HG02885 (cell line): ENCODE measurements around the gene TEX10.
"Not testable (repeated sequence)": the region's sequence is repeated elsewhere in the genome, so short reads cannot be mapped to it uniquely, and the experiment has no call there.

Source experiments
- ATAC-seq: cut with Tn5 transposase; IDR thresholded peaks from one replicate; pipeline ENCODE4 v1.9.1; 2021; ENCODE audit warnings: mild to moderate bottlenecking; ENCODE audit not compliant: unreplicated experiment, poor library complexity

Gene TEX10

GRCh38 chr9:100351508-100351907, 1.2 kb downstream of the TEX10 start:
- no peak for ATAC-seq

GRCh38 chr9:100350188-100350587, 2.6 kb downstream of the TEX10 start:
- ATAC-seq: no peak

GRCh38 chr9:100346836-100347235, 5.9 kb downstream of the TEX10 start:
- no peak for ATAC-seq

DNA sequence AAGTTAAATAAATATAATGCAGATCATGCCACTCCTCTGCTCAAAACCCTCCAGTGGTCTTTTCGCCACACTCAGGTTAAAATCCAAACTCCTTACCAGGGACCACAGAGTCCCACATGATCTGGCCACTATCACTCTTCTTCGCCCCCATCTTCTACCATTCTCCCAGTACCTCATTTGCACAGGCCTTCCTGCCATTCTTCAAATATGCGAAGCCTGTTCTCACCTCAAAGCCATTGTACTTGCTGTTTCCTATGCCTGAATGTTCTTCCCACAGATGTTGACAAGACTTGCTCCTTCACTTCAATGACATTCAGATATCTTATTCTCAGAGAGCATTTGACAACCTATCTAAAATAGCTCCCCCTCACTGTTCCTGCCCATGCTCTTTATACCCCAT, 10.9 kb downstream of the TEX10 start:
- no peak for ATAC-seq

DNA sequence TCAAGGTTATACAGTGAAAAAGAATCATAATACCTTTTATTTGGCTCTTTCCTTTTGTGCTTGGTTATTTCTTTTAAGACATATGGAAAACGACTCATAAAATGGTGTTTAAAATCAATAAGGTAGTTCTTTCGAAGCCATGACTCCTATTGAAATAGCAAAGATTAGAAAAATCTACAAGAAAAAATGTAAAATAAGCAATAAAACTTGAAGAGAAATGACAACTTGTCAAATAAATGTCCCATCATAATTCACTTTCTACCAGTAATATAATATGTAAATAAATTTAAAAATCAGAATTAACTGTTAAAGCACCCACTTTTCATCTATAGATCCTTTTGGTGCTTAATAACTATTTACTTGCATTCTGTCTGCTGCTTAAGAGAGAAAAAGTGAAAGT, 12.5 kb downstream of the TEX10 start:
- no peak for ATAC-seq

GRCh38 chr9:100338736-100339135, 14.0 kb downstream of the TEX10 start:
- not testable (repeated sequence) for ATAC-seq

- no peak for ATAC-seq
Observed at GRCh38 chr9:100324594-100325200, 28.0 kb downstream of the TEX10 start.

- ATAC-seq: no peak
Observed at GRCh38 chr9:100322954-100323536, 29.7 kb downstream of the TEX10 start.

DNA sequence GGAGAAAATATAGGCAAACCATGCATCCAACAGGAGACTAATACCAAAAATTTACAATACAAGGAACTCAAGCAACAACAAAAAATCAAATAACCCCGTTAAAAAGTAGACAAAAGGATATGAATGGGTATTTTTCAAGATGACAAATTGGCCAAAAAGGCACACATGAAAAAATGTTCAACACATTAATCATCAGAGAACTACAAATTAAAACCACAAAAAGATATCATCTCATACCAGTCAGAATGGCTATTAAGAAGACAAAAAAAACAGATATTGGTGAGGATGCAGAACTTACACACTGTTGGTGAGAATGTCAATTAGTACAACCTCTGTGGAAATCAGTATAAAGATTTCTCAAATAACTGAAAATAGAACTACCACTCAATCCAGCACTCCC, 35.0 kb downstream of the TEX10 start:
- no peak for ATAC-seq

DNA sequence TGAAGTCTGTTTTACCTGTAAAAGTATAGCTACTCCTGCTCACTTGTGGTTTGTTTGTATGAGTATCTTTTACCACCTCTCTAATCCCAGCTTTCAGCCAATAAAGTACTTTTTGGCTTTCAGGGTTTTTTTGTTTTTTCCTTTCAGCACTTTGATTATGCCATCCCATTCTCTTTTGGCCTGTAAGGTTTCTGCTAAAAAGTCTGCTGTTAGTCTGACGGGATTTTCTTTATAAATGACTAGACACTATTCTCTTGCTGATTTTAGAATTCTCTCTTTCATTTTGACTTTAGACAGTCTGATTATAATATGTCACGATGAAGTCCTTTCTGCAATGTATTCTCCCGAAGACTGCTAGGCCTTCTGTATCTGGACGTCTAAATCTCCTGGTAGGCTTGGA, 37.2 kb downstream of the TEX10 start:
- ATAC-seq: no peak

- ATAC-seq: no peak
Observed at GRCh38 chr9:100309992-100310391, 42.8 kb downstream of the TEX10 start.

DNA sequence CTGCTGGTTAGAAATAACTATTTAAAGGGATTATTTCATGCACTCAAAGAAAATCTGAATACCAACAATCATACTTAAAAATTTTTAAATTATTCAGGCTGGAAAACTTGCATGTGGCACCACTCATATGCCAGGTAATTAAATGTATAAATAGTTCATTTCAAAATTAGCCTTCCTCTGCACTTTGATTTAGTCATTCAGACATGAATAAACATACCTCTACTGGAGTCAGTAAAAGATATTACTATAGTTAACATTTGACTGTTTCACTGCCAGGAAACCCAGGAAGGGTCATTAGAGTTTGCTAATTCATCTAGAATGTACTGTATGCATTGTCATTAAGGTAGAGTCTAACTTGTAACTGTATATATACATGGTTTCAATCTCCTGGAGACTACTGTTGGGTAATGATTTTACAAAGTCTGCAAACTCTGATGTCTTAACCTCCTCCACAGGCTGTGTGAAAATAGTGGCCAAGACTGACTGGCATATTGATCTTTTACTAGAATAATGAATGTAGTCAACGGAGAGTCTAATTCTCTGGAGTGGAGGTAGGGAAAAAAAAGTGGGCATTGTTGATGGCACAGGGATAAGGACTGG, 43.7 kb downstream of the TEX10 start:
- no peak for ATAC-seq

DNA sequence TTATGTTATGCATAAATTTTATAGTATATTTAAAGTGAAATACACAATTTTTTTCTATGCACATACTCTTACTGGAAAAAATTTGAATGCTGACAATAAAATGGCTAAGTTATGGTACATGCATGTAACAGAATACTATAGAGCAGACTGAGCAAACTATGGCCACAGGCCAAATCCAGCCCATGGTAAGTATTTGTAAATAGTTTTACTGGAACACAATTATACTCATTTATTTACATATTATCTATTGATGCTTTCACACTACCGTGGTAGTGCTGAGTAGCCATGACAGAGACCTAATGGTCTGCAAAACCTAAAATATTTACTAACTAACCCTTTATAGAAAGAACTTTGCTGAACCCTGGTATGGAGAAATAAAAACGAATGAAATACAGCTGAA, 45.7 kb downstream of the TEX10 start:
- ATAC-seq: no peak

DNA sequence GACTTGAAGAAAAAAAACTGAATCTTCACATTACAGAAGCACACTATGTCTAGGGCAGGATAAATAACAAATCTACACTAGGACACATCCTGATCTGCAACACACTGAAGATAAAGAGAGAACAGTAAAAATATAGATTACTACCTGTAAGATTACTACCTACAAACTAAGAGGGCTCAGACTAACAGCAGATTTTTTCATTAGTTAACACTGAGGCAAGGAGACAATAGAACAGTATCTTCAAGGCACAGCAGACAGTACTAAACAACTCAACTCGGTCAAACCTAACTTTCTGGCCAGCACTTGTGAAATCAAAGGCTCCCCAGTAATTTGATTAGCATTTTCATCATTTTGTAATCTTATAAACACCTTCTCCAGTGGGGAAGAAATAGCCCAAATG, 46.5 kb downstream of the TEX10 start:
- ATAC-seq: no peak

GRCh38 chr9:100303747-100304146, 49.0 kb downstream of the TEX10 start:
- ATAC-seq: no peak

DNA sequence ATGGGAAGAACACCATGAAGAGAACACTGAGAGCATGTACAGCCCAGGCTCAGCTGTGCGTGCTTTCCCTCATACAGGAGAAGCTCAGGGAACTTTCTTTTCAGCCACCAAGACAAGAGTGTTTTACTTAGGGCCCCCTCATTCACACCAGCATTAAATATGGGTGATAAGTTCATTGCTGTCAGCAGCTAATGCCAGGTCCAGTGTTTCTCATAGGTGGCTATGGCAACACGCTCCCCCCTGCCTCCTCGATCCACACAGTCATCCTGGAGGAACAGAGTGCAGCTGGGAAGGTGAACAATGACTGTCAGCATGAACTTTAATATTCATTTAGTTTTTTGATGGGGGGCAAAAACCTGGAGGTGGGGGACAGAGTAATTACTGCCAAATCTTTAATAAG, 54.4 kb downstream of the TEX10 start:
- ATAC-seq: no peak

DNA sequence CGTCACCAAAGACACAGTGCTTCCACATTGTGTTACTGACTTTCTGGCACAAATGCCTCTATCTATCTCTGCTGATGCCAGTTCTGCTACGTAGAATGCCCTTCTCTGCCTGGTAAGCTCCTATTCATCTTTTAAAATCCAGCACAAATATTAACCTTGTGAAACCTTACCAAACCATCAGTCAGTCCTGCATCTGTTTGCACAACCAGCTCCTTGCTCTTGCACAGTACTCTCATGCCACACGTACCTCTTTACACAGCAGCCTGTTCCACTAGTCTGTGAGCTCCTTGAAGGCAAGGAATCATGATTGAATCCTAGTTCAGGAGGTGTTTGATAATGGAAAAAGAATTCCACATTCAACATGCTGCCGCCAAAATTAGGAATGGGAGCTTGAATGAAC, 56.3 kb downstream of the TEX10 start:
- ATAC-seq: no peak

- no peak for ATAC-seq
Observed at GRCh38 chr9:100295240-100295639, 57.5 kb downstream of the TEX10 start.

DNA sequence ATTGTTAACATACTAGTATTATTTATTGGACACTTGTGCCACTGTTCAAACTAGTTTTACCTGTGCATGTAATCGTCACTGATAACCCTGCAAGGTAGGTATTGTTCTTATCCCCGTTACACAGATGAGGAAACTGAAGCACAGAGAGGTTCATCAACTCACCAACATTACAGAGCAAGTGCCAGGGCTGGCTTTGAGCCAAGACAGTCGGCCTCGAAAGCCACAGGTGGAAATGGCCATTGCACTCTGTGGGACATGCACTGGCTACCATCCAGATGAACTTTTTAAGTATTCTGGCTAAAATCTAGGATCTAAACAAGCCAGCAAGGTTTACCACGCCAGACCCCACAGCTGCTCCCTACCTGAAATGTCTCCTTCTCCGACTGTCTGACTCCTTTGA, 57.9 kb downstream of the TEX10 start:
- no peak for ATAC-seq

DNA sequence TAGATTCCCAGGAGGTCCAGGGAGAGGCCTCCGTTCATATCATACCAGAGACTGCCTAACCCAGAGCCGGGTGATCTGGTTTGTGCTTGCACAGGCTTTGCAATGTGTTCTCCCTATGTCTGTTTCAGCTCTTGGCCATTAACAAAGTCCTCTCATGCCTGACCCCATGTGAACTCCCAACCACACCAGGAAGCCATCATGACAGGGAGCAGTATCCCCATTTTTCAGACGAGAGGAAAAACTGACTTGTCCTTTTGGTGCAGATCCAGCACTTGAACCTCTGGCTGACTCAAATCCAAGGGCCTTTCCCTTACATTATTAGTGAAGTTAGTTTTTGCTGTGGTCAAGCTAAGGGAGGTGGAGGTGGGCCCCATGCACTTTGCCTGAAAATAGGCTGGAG, 58.4 kb downstream of the TEX10 start:
- no peak for ATAC-seq

DNA sequence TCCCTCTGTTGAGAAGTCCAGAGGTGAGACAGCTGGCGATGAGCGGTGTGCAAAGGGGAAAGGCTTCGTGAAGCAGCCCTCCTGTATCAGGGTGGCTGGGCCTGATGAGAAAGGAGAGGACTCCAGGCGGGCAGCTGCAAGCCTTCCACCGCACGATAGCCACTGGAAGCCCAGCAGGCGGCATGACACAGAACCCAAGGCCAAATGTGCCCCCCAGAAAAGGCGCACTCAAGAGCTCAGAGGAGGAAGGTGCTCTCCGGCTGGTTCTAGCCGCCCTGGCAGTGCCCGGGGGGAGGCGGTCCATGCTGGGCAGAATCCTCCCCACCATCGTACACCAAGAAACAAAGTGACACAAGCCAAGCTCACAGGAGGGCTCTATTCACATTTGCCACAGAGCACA, 60.3 kb downstream of the TEX10 start:
- no peak for ATAC-seq

- ATAC-seq: no peak
Observed at GRCh38 chr9:100290714-100291113, 62.0 kb downstream of the TEX10 start.
